Stimulated activated CD8-positive, alpha-beta memory T cell treated with anti-CD3 and anti-CD28 coated beads, Interleukin-7, amount 100 ng/mL, for 48 hours (primary cell): ENCODE results near the gene PHLDA2.

Source experiments
- DNase-seq, 2 donors: peaks; one replicate each; pipeline ENCODE4 v3.0.0-alpha.2; 2020; ENCODE audit warnings: low read depth in 1 of 2; ENCODE audit errors: extremely low read depth in 1 of 2

Gene PHLDA2

GRCh38 chr11:2883979-2884815, 45.0 kb downstream of the PHLDA2 start:
- DNase-seq = no peak

- no peak for DNase-seq
Observed at GRCh38 chr11:2883640-2883978, 45.6 kb downstream of the PHLDA2 start.

- DNase-seq = no peak
Observed at GRCh38 chr11:2882396-2883110, 46.7 kb downstream of the PHLDA2 start.

DNA sequence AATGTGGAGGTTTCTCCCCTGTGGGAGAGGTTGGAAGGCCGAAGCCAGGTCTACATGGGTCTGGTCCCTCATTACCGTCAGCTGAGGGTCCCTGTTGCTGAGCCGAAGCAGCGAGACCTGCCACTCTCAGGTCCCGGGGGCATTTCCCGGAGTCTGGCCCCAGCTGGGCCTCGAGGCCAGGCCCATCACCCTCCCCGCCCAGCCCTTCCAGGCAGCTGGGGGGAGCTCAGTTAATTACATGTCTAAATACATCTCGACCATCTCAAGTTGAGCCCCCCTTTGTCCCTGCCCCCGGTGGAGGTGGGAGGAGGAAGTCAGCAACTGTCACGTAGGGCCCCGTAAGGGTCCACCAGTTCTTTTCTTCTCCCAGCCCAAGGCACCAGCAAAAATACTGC, 47.2 kb downstream of the PHLDA2 start:
- no peak for DNase-seq

DNA sequence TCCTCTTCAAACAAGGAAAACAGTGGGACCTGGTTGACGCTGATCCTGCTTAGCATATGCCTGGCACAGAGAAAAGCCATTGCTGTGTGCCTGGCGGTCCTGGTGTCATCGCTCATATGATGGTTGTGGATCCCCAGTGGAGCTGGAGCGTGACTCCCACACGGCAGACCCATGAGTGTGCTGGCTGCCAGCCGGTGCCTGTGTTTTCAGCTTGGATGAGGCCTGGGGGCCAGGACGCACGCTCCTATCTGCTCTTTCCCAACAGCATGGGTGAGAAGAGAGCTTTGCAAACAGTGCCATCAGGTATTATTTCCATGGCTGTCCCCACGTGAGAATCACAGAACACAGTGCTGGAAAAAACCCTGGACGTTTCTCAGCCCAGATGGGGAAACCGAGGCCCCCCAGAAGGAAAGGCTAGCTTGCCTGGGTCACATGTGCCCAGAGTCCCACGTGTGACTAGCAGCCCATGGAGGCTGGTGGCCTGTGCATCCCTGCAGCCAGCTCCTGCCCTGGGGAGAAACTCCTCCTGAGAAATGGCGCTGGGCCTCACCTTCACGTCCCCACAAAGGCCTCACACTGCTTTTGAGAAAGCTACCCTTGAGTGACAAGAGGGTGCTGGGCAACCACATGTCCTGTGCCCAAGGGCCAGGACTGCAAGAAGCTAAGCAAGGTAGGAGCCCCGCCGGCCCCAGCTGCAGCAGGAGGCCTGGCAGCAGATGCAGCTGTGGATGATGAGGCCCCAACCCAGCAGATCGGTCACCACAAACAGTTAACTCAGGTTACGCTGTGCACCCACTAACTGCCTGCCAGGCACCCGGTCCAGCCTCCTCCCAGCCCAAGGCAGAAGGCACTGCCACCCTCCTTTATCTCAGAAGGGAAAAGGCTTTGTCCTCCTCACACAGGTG, 47.9 kb downstream of the PHLDA2 start:
- DNase-seq = no peak

- DNase-seq = no peak
Observed at GRCh38 chr11:2880646-2881045, 48.6 kb downstream of the PHLDA2 start.

GRCh38 chr11:2878782-2879181, 50.4 kb downstream of the PHLDA2 start:
- DNase-seq = no peak
